Measurements from ENCODE around the gene ITGB7. TPM values are rescaled to one million over a fixed set of nuclear protein-coding genes. Genes with fewer than 3 reads are reported as not detected.
A peak's percentile ranks its signal among the peaks of the same experiment; 100 is the strongest.

Gene ITGB7
- total and polyA plus RNA-seq, 4 experiments from 2014 or later, result 271 to 397 (median 378) TPM

GRCh38 chr12:53196486-53196885, 10.6 kb downstream of the ITGB7 start:
- H3K4me1 Mint-ChIP-seq, result peaks cover 31 to 58% (median 41%) of the 10 kb centered on the region in 4 donors

GRCh38 chr12:53195516-53196420, 11.3 kb downstream of the ITGB7 start:
- DNase-seq, result no peak
- H3K4me1 ChIP-seq (ENCODE audit: insufficient read depth, low read length), result peaks cover 52% of the 10 kb centered on the region
- Mint-ChIP-seq H3K4me3 (peak overlapping the region in 2 of 8 donors; percentile 15 to 29), H3K27ac (peak overlapping the region; percentile 57 to 89 (median 82)), H3K36me3 (peaks cover 78 to 91% of the 10 kb centered on the region in 2 donors), H3K9me3 (no peaks in the 10 kb centered on the region), H3K4me1 (peaks cover 27 to 51% (median 37%) of the 10 kb centered on the region in 4 donors), H3K27me3 (no peaks in the 10 kb centered on the region)
- H3K4me3 ChIP-seq (ENCODE audit: low read length in 2 of 2), result no peak overlapping the region
- ChIA-PET POLR2A (ENCODE audit: partially characterized antibody) (interaction anchor here (0.8 to 27.7 kb wide), 6 partner anchors 10 to 116 kb away, joined by 3 to 463 read pairs (median 6); partner anchors contain the start of genes CSAD, ITGB7, SPRYD3 and ZNF740), CTCF (ENCODE audit: partially characterized antibody) (interaction anchor here (0.9 to 2.1 kb wide), 7 partner anchors 11 to 126 kb away, joined by 3 to 10 read pairs (median 5); partner anchors contain the start of genes AAAS, CSAD, ITGB7 and ZNF740)
- H3K36me3 ChIP-seq (ENCODE audit: insufficient read depth, low read length), result peaks cover 76% of the 10 kb centered on the region
- no peaks in the 10 kb centered on the region for H3K27me3 ChIP-seq (ENCODE audit: insufficient read depth, low read length)
- H3K27ac ChIP-seq (ENCODE audit: low read depth, low read length), result peak overlapping the region; percentile 53
- H3K9me3 ChIP-seq (ENCODE audit: control insufficient read depth in 1 of 2, low read length in 2 of 2), result no peaks in the 10 kb centered on the region
- intact Hi-C loops (cut with micrococcal nuclease), result no loop called here

More at GRCh38 chr12:53196486-53196885, 10.6 kb downstream of the ITGB7 start:
- Histone ChIP-seq H3K36me3 (ENCODE audit: insufficient read depth, low read length) (peaks cover 69% of the 10 kb centered on the region), H3K27ac (ENCODE audit: low read depth, low read length) (peak overlapping the region; percentile 53), H3K9me3 (ENCODE audit: control insufficient read depth in 1 of 2, low read length in 2 of 2) (no peaks in the 10 kb centered on the region), H3K4me1 (ENCODE audit: insufficient read depth, low read length) (peaks cover 54% of the 10 kb centered on the region), H3K27me3 (ENCODE audit: insufficient read depth, low read length) (no peaks in the 10 kb centered on the region), H3K4me3 (ENCODE audit: low read length in 2 of 2) (no peak overlapping the region)
- Mint-ChIP-seq H3K27me3 (no peaks in the 10 kb centered on the region), H3K4me3 (no peak overlapping the region), H3K36me3 (peaks cover 78 to 89% of the 10 kb centered on the region in 2 donors), H3K9me3 (no peaks in the 10 kb centered on the region), H3K27ac (peak overlapping the region in 6 of 7 donors; percentile 60 to 93 (median 86))
- ChIA-PET POLR2A (ENCODE audit: partially characterized antibody) (interaction anchor here (0.9 to 27.7 kb wide), 4 partner anchors 11 to 24 kb away, joined by 3 to 463 read pairs (median 62); partner anchors contain the start of genes CSAD, ITGB7 and ZNF740), CTCF (ENCODE audit: partially characterized antibody) (interaction anchor here (1.7 to 3.4 kb wide), 5 partner anchors 11 to 36 kb away, joined by 5 to 30 read pairs (median 16); partner anchors contain the start of gene ITGB7)
- intact Hi-C loops (cut with micrococcal nuclease), result no loop called here
- no peak for DNase-seq

GRCh38 chr12:53194973-53195372, 12.1 kb downstream of the ITGB7 start:
- Histone ChIP-seq H3K27ac (ENCODE audit: low read depth, low read length) (peak overlapping the region; percentile 11), H3K9me3 (ENCODE audit: control insufficient read depth in 1 of 2, low read length in 2 of 2) (no peaks in the 10 kb centered on the region), H3K4me1 (ENCODE audit: insufficient read depth, low read length) (peaks cover 52% of the 10 kb centered on the region), H3K36me3 (ENCODE audit: insufficient read depth, low read length) (peaks cover 74% of the 10 kb centered on the region), H3K27me3 (ENCODE audit: insufficient read depth, low read length) (no peaks in the 10 kb centered on the region), H3K4me3 (ENCODE audit: low read length in 2 of 2) (no peak overlapping the region)
- Mint-ChIP-seq H3K27me3 (no peaks in the 10 kb centered on the region), H3K27ac (peak overlapping the region; percentile 46 to 87 (median 75)), H3K36me3 (peaks cover 76 to 88% of the 10 kb centered on the region in 2 donors), H3K4me1 (peaks cover 24 to 47% (median 33%) of the 10 kb centered on the region in 4 donors), H3K9me3 (no peaks in the 10 kb centered on the region), H3K4me3 (peak overlapping the region in 2 of 8 donors; percentile 25 to 29)
- no peak for DNase-seq
- intact Hi-C loops (cut with micrococcal nuclease), result loop anchor here (5.0 kb wide), 1 partner anchor 128 kb away; no protein-coding TSS in a partner anchor
- CTCF ChIA-PET (ENCODE audit: partially characterized antibody), result interaction anchor here (0.9 to 2.1 kb wide), 8 partner anchors 12 to 126 kb away, joined by 3 to 10 read pairs (median 5); partner anchors contain the start of genes AAAS, CSAD, ITGB7 and ZNF740
- POLR2A ChIA-PET (ENCODE audit: partially characterized antibody), result interaction anchor here (0.6 to 27.7 kb wide), 7 partner anchors 9 to 1959 kb away, joined by 3 to 463 read pairs (median 3); partner anchors contain the start of genes CSAD, ITGB7, SPRYD3 and ZNF740

DNA sequence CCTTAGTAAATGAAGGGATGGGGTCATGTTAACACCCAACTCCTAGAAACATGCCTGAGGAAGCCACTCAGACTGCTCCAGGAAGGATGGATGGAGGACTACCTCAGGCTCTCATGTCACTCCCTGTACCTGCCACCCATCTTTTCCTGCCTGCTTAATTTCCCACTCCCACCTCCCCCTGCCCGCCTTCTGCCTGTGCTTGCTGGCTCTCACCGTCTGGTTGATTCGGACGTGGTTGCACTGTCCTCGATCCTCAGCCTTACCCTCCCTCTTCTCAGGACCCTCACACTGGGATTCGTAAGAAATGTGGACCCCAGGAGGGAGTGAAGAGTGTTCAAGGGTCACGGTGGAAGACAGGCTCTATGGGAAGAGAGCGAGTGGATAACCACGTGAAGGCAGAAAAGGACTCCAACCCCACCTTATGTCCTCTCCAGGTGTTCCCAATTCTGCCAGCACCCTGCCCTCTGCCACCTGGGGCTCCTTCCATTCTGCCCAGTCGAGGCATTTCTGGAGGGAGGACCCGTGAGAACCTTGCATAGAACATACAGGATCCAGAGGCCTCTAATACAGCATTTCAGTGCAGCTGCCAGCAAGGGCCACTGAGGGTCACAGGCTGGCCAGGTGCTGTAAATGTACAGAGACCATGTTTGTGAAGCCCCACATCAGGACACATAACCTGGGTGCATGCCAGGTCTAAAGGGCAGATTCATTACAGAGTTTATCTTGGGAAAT, 12.9 kb downstream of the ITGB7 start:
- POLR2A ChIA-PET (ENCODE audit: partially characterized antibody), result interaction anchor here (0.6 to 27.7 kb wide), 7 partner anchors 9 to 1958 kb away, joined by 3 to 463 read pairs (median 10); partner anchors contain the start of genes CSAD, ITGB7, PFDN5 and ZNF740

GRCh38 chr12:53193040-53193439, 14.0 kb downstream of the ITGB7 start:
- POLR2A ChIA-PET (ENCODE audit: partially characterized antibody), result interaction anchor here (1.2 to 27.7 kb wide), 6 partner anchors 8 to 102 kb away, joined by 3 to 463 read pairs (median 4); partner anchors contain the start of genes CSAD, ITGB7, PFDN5 and ZNF740

More for the DNA sequence above, 12.9 kb downstream of the ITGB7 start:
- H3K27ac ChIP-seq (ENCODE audit: low read depth, low read length), result no peak overlapping the region
- no peak for DNase-seq
- peaks cover 71 to 83% of the 10 kb centered on the region in 2 donors for H3K36me3 Mint-ChIP-seq
- H3K9me3 ChIP-seq (ENCODE audit: control insufficient read depth in 1 of 2, low read length in 2 of 2), result no peaks in the 10 kb centered on the region
- peak overlapping the region in 6 of 7 donors; percentile 37 to 87 (median 66) for H3K27ac Mint-ChIP-seq
- peaks cover 20 to 40% (median 28%) of the 10 kb centered on the region in 4 donors for H3K4me1 Mint-ChIP-seq
- peaks cover 69% of the 10 kb centered on the region for H3K36me3 ChIP-seq (ENCODE audit: insufficient read depth, low read length)
- H3K4me3 Mint-ChIP-seq, result no peak overlapping the region
- H3K4me1 ChIP-seq (ENCODE audit: insufficient read depth, low read length), result peaks cover 44% of the 10 kb centered on the region
- H3K27me3 ChIP-seq (ENCODE audit: insufficient read depth, low read length), result no peaks in the 10 kb centered on the region
- H3K9me3 Mint-ChIP-seq, result no peaks in the 10 kb centered on the region
- intact Hi-C loops (cut with micrococcal nuclease), result loop anchor here (5.0 kb wide), 1 partner anchor 127 kb away; no protein-coding TSS in a partner anchor
- no peaks in the 10 kb centered on the region for H3K27me3 Mint-ChIP-seq
- no peak overlapping the region for H3K4me3 ChIP-seq (ENCODE audit: low read length in 2 of 2)
- CTCF ChIA-PET (ENCODE audit: partially characterized antibody), result interaction anchor here (0.9 to 2.1 kb wide), 8 partner anchors 13 to 127 kb away, joined by 3 to 10 read pairs (median 5); partner anchors contain the start of genes AAAS, CSAD, ITGB7 and ZNF740

GRCh38 chr12:53192531-53193021, 14.5 kb downstream of the ITGB7 start:
- Mint-ChIP-seq H3K36me3 (peaks cover 59 to 83% of the 10 kb centered on the region in 2 donors), H3K9me3 (no peaks in the 10 kb centered on the region), H3K27me3 (no peaks in the 10 kb centered on the region), H3K4me3 (no peak overlapping the region), H3K4me1 (peaks cover 8 to 26% (median 16%) of the 10 kb centered on the region in 4 donors), H3K27ac (peak overlapping the region in 1 of 7 donors; percentile 64)
- Histone ChIP-seq H3K27me3 (ENCODE audit: insufficient read depth, low read length) (no peaks in the 10 kb centered on the region), H3K36me3 (ENCODE audit: insufficient read depth, low read length) (peaks cover 83% of the 10 kb centered on the region), H3K4me1 (ENCODE audit: insufficient read depth, low read length) (peaks cover 28% of the 10 kb centered on the region), H3K27ac (ENCODE audit: low read depth, low read length) (no peak overlapping the region), H3K4me3 (ENCODE audit: low read length in 2 of 2) (no peak overlapping the region), H3K9me3 (ENCODE audit: control insufficient read depth in 1 of 2, low read length in 2 of 2) (no peaks in the 10 kb centered on the region)
- intact Hi-C loops (cut with micrococcal nuclease), result loop anchor here (5.0 kb wide), 1 partner anchor 125 kb away; no protein-coding TSS in a partner anchor
- ChIA-PET POLR2A (ENCODE audit: partially characterized antibody) (interaction anchor here (1.2 to 27.7 kb wide), 7 partner anchors 7 to 153 kb away, joined by 3 to 463 read pairs (median 4); partner anchors contain the start of genes CSAD, ITGB7, PFDN5 and ZNF740), CTCF (ENCODE audit: partially characterized antibody) (interaction anchor here (1.0 to 6.7 kb wide), 2 partner anchors 32 to 128 kb away, joined by 4 to 65 read pairs; partner anchors contain the start of gene AAAS)
- no peak for DNase-seq

More at GRCh38 chr12:53193040-53193439, 14.0 kb downstream of the ITGB7 start:
- Mint-ChIP-seq H3K36me3 (peaks cover 61 to 81% of the 10 kb centered on the region in 2 donors), H3K4me1 (peaks cover 10 to 29% (median 18%) of the 10 kb centered on the region in 4 donors), H3K9me3 (no peaks in the 10 kb centered on the region), H3K4me3 (no peak overlapping the region), H3K27ac (peak overlapping the region in 6 of 7 donors; percentile 53 to 84 (median 69)), H3K27me3 (no peaks in the 10 kb centered on the region)
- Histone ChIP-seq H3K9me3 (ENCODE audit: control insufficient read depth in 1 of 2, low read length in 2 of 2) (no peaks in the 10 kb centered on the region), H3K4me1 (ENCODE audit: insufficient read depth, low read length) (peaks cover 33% of the 10 kb centered on the region), H3K4me3 (ENCODE audit: low read length in 2 of 2) (no peak overlapping the region), H3K27ac (ENCODE audit: low read depth, low read length) (no peak overlapping the region), H3K27me3 (ENCODE audit: insufficient read depth, low read length) (no peaks in the 10 kb centered on the region), H3K36me3 (ENCODE audit: insufficient read depth, low read length) (peaks cover 79% of the 10 kb centered on the region)
- no peak for DNase-seq
- CTCF ChIA-PET (ENCODE audit: partially characterized antibody), result interaction anchor here (1.0 kb wide), 1 partner anchor 128 kb away, joined by 4 read pairs; the partner anchor contains the start of gene AAAS
- intact Hi-C loops (cut with micrococcal nuclease), result loop anchor here (5.0 kb wide), 1 partner anchor 126 kb away; no protein-coding TSS in a partner anchor
